ENCODE measurements around the gene NCEH1. TPM values are rescaled to one million over a fixed set of nuclear protein-coding genes. Genes with fewer than 3 reads are reported as not detected.

NCEH1 gene
- total and polyA plus RNA-seq, 9 of the 15 experiments (the other 6 are each of a cell fraction or from before 2014, with no cell fraction given): 1.3 to 5.0 (median 2.8) TPM

- TF ChIP-seq ZBTB11 (CRISPR knock-in tag; IDR thresholded peaks at IDR 0.05) (0 out of 6 replicates have a peak, but pooled peaks of 1 of the 3 experiments have one; percentile 47), GTF2F1 (IDR thresholded peaks at IDR 0.05; ENCODE audit: low read depth, low read length) (peak; percentile 61; the same call in 1 of the 2 replicates), NFRKB (IDR thresholded peaks at IDR 0.05; ENCODE audit: low read depth) (peak; percentile 62; the same call in 1 of the 2 replicates), ZNF143 (CRISPR knock-in tag; IDR thresholded peaks at IDR 0.05) (no peak), PHF21A (IDR thresholded peaks at IDR 0.05; ENCODE audit: borderline replicate concordance, low read depth) (peak; percentile 63; the same call in 1 of the 2 replicates), EZH2 (IDR thresholded peaks at IDR 0.05; ENCODE audit: borderline replicate concordance, low read depth, low read length) (no peak), MNT (conservative IDR thresholded peaks at IDR 0.05) (peak; percentile 77 to 86), VEZF1 (CRISPR knock-in tag; IDR thresholded peaks at IDR 0.05) (peak; percentile 61), SMARCA4 (IDR thresholded peaks at IDR 0.05) (peak; percentile 48), E2F4 (CRISPR knock-in tag; IDR thresholded peaks at IDR 0.05; ENCODE audit: low read depth) (peak; percentile 90; the same call in 1 of the 2 replicates)
Measured at GRCh38 chr3:172750368-172751174, 39.7 kb upstream of the NCEH1 start, which contains the start of gene ECT2 (continued).
